ENCODE data around the gene ENTPD6.

The ENTPD6 gene

GRCh38 chr20:25173886-25174308, 21.6 kb upstream of the ENTPD6 start:
- no peak for TF ChIP-seq TSHZ2 (CRISPR knock-in tag; IDR thresholded peaks at IDR 0.05)
- no peak for TF ChIP-seq ESRRG (CRISPR knock-in tag; IDR thresholded peaks at IDR 0.05)
- no peak for TF ChIP-seq SNAI2 (CRISPR knock-in tag; IDR thresholded peaks at IDR 0.05)
- TF ChIP-seq ZFP30 (CRISPR knock-in tag; IDR thresholded peaks at IDR 0.05) = no peak
- TF ChIP-seq TCF4 (CRISPR knock-in tag; IDR thresholded peaks at IDR 0.05; ENCODE audit: borderline replicate concordance) = no peak
- no peak for TF ChIP-seq OSR1 (CRISPR knock-in tag; IDR thresholded peaks at IDR 0.05)
- no peak for TF ChIP-seq PPARA (CRISPR knock-in tag; IDR thresholded peaks at IDR 0.05; ENCODE audit: borderline replicate concordance)
- TF ChIP-seq TOX (CRISPR knock-in tag; IDR thresholded peaks at IDR 0.05; ENCODE audit: borderline replicate concordance) = no peak
- no peak for TF ChIP-seq ISL1 (CRISPR knock-in tag; IDR thresholded peaks at IDR 0.05)
- TF ChIP-seq ZC3H10 (CRISPR knock-in tag; IDR thresholded peaks at IDR 0.05) = no peak
- no peak for TF ChIP-seq BACH2 (CRISPR knock-in tag; IDR thresholded peaks at IDR 0.05; ENCODE audit: borderline replicate concordance)
- no peak for TF ChIP-seq ARNTL (CRISPR knock-in tag; IDR thresholded peaks at IDR 0.05; ENCODE audit: borderline replicate concordance, low read depth)
- no peak for TF ChIP-seq CSDC2 (CRISPR knock-in tag; IDR thresholded peaks at IDR 0.05)
- no peak for TF ChIP-seq CREB5 (CRISPR knock-in tag; IDR thresholded peaks at IDR 0.05; ENCODE audit: low read depth)
- TF ChIP-seq ZFP3 (CRISPR knock-in tag; IDR thresholded peaks at IDR 0.05) = no peak
- TF ChIP-seq RARB (CRISPR knock-in tag; IDR thresholded peaks at IDR 0.05) = no peak
- TF ChIP-seq ZNF565 (CRISPR knock-in tag; conservative IDR thresholded peaks at IDR 0.05; ENCODE audit: low read depth) = no peak
- TF ChIP-seq CSRNP3 (CRISPR knock-in tag; IDR thresholded peaks at IDR 0.05) = no peak
- no peak for ATAC-seq

GRCh38 chr20:25176184-25176583, 19.3 kb upstream of the ENTPD6 start:
- TF ChIP-seq ZNF8 (CRISPR knock-in tag; IDR thresholded peaks at IDR 0.05) (no peak), ZFP30 (CRISPR knock-in tag; IDR thresholded peaks at IDR 0.05) (no peak), OSR1 (CRISPR knock-in tag; IDR thresholded peaks at IDR 0.05) (no peak), ZC3H10 (CRISPR knock-in tag; IDR thresholded peaks at IDR 0.05) (no peak), CSDC2 (CRISPR knock-in tag; IDR thresholded peaks at IDR 0.05) (no peak), SNAI2 (CRISPR knock-in tag; IDR thresholded peaks at IDR 0.05) (no peak), CSRNP3 (CRISPR knock-in tag; IDR thresholded peaks at IDR 0.05) (no peak), CREB5 (CRISPR knock-in tag; IDR thresholded peaks at IDR 0.05; ENCODE audit: low read depth) (no peak), GLIS3 (CRISPR knock-in tag; IDR thresholded peaks at IDR 0.05) (no peak), ZNF565 (CRISPR knock-in tag; conservative IDR thresholded peaks at IDR 0.05; ENCODE audit: low read depth) (no peak), ZNF70 (CRISPR knock-in tag; IDR thresholded peaks at IDR 0.05) (no peak), RARB (CRISPR knock-in tag; IDR thresholded peaks at IDR 0.05) (no peak), TOX (CRISPR knock-in tag; IDR thresholded peaks at IDR 0.05; ENCODE audit: borderline replicate concordance) (no peak), ARNTL (CRISPR knock-in tag; IDR thresholded peaks at IDR 0.05; ENCODE audit: borderline replicate concordance, low read depth) (no peak), PATZ1 (CRISPR knock-in tag; IDR thresholded peaks at IDR 0.05; ENCODE audit: borderline replicate concordance) (no peak)
- ATAC-seq = no peak
